Measurements from ENCODE around the gene MYO5B.
A peak's percentile ranks its signal among the peaks of the same experiment; 100 is the strongest.
"Not testable (repeated sequence)": the region's sequence is repeated elsewhere in the genome, so short reads cannot be mapped to it uniquely, and the experiment has no call there.

The MYO5B gene

DNA sequence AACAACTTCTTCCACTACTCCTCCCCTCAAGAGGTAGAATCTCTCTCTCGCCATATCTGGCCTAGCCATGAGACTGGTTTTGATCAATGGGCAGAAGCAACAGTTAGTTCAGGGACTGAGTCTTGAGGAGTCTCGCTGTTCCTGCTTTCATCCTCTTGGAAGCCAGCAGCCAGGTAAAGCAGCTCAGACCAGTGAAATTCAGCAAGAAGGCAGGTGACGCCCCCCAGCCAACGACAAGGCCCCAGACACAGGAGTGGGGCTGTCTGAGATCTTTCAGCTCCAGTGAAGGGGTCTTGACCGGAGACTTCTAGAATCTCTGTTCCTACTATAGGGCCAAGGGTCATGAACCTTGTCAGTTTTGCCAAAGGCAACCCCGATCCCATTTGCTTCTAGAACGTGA, 341.9 kb downstream of the MYO5B start:
- no peak for DNase-seq (ENCODE audit: low spot score)

DNA sequence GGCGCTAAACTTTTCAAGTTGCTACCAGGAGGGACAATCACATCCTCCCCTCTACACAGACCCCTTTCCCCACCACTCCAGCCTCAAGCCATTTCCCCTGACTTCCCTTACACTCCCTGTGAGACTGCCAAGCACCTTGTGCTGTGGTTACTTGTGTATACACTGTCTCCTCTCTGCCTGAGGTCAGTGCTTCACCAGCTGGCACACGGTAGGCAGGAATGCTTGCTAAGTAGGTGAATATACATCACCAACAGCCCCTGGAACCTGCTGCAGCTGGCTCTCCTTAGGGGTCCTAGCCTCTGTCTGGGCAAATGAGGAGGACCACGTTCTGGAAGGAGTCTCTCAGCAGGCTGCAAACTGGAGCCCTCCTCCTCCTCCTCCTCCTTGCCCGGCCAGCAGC, 343.3 kb downstream of the MYO5B start:
- DNase-seq (ENCODE audit: low spot score), result no peak

DNA sequence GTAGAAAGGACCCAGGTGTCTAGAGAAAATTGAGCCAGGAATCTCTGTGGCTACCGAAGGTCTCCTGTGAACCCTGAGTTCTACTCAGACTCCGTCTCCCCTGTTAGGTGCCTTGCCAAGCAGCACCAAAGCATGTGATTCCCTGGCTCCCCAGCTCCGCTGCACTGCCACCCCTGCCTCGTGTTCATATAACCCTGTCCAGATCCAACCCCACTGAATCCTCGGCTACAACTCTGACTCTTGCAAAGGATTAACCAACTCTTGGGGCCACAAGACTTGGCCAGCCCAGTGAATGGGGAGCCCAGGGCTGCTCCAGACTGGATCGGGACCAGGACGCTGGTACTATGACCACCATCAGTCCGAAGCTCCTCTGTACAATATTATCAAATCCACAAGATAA, 344.3 kb downstream of the MYO5B start:
- DNase-seq (ENCODE audit: low spot score), result no peak

DNA sequence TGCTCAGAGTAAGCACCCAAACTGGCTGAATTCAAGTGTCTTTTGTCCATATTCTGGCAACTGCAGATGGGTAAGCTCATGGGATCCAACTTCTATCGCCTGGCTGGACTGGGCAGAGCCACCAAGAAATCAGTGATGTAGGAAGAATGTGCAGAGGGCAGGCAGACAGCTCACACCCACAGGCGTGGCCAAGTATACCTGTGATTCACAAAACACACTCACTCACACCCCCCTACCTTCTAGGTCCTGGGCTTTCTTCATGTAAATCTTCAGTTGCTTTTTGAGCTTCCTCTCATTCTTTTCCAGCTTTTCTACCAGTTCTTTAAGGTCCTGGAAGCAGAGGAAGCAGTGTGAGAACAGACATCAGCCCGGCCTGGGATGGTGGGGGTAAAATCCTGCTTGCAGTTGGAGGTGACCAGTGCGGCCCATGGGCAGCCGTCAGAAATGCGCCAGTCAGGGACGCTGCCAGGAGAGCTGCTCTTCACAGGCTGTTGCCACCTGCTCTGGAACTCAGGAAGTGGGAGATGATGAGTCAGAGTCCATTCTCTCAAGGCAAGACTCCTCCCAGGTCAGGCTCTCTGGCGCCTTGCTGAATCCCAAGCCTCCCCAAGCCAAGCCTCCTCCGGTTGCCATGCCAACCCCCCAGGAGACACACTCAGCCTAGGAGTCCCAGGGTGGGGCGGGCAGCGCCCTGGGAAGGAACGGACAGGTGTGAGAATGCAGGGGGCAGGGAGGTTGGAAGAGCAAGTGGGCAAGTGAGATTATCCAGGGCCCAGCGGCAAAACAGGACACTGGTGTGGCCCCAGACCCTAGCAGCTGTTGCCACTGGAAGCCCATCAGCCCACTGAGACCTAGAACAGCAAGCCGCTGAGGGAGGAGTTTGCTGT, 345.4 kb downstream of the MYO5B start:
- DNase-seq (ENCODE audit: low spot score), result no peak

DNA sequence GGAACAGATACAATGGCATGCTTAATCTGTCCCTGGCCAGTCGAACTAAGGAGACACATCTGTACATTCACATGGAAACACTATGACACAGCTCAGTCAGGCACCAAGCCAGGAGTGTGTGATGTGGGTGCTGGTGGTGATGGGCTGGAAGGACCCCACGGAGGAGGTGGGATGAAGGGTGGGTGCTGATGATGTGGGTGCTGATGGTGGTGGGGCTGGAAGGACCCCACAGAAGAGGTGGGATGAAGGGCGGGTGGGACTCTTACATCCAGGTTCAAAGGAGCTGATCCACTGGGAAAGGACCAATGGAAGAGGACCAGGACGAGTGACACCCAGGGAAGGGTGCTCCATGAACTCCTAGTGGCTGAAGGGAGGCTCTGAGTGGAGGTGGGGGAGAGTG, 346.8 kb downstream of the MYO5B start:
- DNase-seq (ENCODE audit: low spot score), result no peak

DNA sequence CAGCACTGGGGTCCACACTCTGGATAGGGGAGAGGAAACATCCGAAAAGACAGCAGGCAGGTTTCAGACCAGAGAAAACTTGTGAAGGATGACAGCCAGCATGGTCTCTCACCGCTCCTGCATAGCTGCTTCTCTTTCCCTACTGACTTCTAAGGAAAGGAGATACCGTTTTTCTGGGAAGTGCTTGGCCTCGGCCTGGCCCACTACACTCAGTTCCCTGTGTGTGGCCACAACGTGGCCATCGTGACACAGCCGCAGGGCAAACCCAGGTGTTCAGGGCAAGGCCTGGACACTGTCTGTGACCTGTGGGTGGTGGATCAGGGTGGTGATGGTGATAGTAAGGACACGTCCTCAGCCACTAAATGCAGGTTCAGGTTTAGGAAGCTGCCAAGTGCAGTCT, 347.4 kb downstream of the MYO5B start:
- DNase-seq (ENCODE audit: low spot score), result no peak

DNA sequence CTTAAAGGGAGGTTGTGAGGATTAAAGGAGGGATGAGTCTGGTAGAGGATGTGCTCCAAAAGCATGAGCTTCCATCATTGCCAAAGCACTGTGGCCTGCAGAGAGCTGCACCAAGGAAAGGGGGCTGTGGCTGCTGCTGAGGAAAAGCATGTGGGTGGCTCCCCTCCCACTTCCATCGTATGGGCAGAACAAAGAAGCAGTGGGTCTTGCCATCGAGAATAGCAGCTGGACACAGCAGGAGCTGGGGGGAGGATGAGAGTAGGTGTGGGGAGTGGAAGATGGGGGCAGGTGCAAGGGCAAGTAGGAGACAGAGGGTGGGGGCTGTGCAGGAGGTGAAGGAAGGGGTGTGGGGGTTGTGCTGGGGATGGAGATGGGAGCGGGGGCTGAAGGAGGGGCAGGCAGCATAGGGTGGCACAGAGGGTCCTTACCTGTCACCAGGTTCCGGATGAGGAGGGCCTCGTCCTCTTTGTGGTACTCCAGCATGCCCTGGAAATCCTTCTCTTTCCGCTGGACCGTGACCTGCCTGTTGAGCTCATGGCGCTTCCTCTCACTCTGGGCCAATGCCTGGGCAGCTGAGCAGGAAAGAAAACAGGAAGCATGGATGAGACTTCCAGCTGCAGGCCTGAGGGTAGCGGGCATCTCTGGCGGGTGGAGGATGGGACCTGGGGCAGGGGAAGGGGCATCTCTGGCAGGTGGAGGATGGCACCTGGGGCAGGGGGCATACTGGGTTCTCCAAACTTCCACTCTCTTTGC, 348.1 kb downstream of the MYO5B start:
- DNase-seq (ENCODE audit: low spot score), result no peak

DNA sequence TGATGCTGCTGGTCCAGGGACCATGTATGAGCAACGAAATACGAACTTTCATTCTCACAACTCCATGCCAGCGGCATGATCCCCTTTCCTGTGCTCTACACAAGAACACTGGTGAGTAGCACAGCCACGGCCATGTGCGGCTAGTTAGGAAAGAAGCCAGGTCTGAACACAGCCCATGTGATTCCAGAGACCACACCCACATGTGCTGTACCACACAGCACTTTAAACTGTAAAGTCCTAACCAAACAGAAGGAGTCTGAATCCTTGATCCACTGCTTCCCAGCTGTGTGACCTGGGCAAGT, 348.6 kb downstream of the MYO5B start:
- DNase-seq (ENCODE audit: low spot score), result no peak

DNA sequence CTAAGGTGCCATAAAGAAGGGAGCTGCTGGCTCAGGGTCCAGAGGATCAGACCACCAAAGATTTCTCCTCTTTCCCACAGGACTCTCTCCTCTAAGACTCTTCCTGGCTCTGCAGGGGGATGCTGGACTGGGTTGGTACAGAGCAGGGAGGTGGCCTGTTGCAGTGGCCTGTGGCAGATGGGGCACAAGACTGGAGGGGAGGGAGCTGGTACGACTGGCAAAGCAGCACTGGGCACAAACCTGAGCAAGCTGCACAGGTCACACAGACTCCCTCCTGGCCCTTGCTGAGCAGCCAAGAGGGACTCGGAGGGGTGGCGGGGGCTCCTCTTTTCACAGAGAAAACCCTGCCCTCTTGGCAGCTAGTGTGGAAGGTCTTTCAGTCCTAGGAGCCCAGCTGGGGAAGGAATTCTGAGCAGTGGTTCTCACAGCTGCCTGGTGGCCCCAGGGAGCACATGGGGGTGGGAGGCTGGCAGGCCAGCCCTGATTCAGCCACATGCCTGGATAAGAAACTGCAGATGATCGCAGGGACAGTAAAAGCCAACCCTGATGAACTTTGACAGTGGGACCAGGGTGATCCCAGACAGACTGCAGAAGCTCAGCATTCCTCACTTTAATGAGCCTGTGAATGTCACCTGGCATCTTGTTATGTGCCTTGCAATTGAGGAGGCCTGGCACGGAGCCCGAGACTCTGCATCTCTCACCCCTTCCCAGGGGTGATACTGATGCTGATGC, 349.2 kb downstream of the MYO5B start:
- peak; percentile 7 for DNase-seq (ENCODE audit: low spot score)

DNA sequence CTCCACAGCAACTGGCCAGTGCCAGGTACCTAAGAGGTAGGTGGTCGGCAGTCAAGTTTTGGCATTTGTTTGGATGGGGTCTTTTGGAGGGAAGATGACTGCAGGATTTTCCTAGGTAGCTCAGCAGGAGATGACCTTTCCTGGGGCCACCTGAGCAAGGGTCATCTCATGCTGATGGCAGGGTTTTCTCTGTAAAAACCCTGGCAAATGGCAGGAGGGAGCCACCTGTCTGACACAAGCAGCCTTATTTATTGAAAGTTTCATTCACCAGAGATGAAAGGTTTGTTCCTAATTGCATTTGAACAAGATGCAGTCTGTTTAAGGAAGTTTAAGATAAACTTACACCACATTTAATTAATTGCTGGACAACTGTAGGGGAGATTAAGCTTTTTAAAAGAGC, 350.0 kb downstream of the MYO5B start:
- DNase-seq (ENCODE audit: low spot score), result no peak

DNA sequence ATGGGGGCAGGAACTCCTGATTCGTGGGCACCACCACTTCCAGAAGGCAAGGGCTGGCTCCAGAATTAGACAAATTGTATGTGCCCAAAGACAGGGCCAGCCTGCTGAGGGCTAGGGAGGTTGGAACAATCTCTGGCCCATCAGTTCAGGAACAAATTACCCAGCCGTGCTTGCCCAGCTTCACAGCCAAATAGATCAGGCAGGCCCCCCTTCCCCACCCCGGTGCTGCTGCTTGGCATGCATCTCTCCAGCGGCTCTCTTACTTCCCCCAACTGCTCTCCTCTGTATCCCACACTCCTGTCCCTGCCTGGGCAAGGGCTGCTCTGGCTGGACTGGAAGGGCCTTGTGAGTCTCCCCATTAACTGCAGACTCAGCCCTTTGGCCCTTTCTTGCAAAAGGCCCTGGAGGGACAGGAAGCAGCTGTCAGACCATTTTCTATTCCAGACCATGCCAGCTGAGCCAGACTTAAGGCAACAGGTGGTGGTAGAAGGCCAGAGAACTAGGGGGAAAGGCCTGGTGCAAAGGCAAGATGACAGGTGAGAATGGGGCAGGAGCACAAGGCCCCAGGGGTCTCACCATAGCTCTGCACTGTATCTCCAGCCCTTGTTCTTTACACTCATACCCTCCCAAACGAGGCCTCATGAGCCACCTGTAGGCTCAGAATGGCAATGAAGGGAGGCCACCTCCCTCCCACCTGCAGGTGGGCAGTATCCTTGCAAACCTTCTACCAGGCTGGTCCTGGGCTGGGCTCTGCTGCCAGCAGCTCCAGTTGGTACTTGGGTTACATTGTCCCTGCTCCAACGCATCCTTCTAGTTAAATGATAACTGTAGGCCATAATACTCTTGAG, 350.9 kb downstream of the MYO5B start:
- no peak for DNase-seq (ENCODE audit: low spot score)

DNA sequence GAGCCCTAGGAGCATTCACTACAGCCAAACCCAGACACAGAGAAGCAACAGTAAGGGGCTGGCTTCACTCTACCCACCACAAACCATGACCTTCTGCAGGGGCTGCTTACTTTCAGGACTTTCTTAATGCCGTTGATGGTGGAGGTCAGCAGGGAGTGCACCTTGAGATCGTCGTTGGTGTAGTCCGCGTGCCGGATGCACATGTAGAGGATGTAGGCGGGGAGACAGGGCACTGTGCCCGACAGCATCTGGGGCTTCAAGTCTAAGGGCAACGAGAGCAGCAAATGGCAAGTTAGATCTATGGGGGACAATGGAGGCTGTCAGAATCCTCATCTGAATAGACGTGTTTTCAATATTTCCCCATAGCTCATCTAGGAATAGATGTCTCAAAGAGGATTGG, 351.8 kb downstream of the MYO5B start:
- DNase-seq (ENCODE audit: low spot score), result no peak

DNA sequence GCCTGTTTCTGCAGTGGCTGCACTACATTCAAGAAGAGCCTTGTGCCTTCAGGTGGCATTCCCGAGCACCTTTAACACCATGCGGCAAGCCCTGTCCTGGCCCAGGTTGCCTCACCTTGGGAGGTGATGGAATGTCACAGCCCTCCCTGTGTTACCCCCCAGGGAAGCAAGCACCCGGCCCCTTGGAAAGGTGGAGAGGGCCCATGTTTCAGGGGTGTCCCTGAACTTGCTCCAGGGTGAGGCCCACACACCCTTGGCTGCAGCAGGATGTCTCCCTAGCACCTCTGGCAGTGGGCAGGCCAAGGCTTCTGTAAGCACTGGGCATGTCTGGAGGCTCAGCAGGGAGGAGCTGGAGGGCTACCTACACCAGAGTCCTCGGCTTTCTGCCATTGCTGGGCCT, 352.3 kb downstream of the MYO5B start:
- DNase-seq (ENCODE audit: low spot score), result no peak

DNA sequence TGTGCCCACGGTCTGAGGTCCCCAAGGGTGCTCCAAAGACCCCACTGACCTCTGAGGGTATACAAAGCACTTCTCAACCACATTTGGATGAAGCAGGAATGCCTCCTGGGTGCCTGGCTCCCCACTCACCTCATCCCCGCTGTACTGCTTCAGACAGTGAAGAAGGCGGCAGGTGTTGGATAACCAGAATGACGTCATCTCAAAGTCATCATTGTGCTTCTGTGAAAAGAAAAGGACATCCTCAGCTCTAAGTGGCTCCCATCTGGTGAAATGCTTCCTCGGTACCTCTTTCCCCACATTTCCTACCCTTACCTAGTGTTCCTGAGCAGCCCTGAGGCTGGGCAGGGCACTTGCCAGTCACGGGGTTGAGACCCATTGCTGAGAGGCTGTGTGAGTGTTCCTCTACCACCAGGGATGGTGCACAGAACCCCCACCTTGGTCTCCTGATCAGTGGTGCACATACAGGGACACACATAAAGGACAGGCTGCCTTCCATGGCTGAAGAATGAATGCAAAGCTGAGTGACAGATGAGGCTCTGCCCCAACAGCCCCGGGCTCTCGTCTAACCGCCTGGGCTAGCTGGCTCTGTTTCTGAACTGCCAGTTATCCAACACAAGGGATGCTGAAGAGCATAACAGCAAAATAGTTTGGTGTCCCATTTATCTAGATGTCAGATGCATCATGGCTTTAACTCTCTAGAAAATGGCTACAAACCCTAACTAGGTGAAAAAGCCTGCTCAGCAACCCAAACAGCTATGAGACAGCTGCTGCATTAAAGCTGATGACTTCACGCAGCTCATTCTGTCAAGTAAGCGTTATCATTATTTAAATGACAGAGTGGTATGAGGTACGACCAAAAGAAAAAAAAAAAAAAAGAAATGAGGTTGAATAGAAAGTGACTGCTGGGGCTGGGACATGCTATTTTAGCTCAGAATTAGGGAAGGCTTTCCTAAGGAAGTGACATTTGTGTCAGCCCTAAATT, 353.4 kb downstream of the MYO5B start:
- no peak for DNase-seq (ENCODE audit: low spot score)

DNA sequence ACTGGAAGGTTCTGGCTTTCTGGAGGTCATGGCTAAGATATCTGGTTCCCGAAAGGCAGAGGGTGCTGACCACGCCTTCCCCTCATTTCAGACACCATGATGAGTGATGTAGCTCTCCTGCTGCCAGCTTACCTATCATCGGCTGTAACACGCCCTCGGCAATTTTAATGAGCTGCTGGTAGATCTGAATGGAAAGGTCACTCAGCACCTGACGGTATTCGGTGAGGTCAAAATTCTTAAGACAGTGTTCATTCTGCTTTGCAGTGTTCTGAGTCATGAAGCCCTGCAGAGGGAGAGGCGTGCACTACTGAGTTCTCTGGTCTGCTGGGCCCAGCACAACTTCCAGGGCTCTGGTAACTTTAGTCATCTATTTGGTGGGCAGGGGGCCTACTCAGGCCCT, 355.9 kb downstream of the MYO5B start:
- no peak for DNase-seq (ENCODE audit: low spot score)

DNA sequence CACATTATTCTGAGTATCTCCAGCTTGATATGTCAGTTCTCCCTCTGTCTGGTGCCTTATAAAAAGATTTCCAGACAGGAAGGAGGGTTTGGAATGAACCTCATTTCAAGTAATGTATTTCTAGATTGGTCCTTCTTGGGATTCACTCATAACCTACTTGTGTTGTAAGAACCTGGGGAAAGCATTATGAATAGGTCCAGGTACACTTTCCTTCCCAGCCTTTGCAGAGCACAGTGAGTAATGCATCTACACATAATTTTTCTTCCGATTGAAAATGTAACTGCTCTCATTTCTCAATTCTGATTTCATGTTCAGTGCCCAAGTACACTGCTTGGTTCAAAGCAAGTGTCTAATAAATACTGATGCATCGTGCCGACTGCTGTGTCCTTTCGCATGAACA, 356.6 kb downstream of the MYO5B start:
- DNase-seq (ENCODE audit: low spot score), result no peak

DNA sequence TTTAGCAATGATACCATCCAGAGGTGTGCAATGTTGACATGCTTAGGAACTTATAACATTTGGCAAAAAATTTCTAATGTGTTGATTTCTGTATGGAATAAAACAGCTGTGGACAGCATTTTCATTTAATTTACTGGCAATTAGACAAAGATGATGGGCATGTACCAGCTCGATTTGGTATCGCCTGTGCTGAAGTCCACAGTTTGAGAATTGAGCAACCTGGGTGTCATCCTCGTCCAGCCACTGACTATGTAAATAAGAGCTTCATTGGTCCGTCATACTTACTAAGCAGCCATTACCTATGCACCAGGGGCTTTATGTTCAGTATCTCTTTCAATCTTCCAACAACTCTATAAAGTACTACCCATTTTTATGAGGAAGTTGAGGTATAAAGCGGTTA, 357.1 kb downstream of the MYO5B start:
- no peak for DNase-seq (ENCODE audit: low spot score)

DNA sequence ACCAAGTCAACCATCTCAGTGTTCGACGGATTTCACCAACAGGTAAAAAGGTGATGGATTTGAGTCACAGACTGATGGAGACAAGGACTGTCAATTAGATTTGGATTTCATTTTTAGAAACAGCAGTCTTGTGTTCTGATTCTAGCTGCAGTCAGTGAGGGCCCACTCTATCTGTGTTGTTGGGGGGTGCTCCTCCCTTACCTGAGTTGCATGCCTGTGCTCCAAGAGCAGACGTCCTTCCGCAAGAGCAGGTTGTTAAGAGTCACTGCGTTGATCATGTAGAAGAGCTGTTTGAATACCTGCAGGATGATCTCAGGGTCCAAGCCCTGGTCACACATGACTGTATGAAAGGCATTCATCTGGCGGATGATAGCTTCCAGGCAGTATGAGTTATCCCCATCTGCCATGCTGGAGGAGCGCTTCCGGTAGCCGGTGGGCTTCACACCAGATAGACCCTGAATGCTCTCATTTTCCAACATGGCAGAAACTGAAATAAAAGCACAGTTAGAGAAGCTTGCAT, 357.6 kb downstream of the MYO5B start:
- DNase-seq (ENCODE audit: low spot score), result not testable (repeated sequence)

DNA sequence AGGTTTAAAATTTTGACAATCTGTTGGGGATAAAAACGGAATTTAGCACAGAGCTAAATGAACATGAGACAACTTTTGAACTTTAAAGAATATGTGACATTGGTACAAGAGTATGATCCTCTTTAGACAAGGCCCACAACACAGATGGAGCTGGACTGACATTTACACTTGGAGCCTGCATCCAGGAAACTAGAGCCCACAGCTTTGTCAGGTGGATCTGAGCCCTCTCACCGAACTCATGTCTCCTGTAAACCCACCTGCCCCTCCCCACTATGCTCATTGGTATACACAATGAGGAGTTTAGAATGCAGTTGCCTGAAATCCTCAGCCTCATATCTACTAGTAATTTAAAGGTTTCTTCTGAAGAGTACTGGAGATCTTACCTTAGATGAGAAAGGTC, 359.5 kb downstream of the MYO5B start:
- no peak for DNase-seq (ENCODE audit: low spot score)

DNA sequence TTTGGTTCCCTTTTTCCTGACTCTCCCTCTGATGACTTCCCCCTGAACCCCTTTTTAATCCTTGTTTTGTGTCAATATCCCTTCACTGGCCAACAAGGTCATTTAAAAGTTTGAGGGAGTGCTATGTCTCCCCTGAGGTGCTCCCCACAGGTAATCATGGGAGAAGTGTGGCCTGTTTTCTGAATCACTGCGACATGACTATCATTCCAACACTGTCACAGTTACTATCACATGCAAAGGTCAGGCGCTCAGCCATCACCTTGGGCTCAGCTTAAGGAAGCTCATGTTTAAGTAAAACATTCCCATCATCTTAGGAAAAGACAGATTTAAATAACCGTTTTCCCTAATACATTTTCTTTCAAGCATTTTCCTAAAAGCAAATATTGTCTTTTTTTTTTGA, 360.7 kb downstream of the MYO5B start:
- DNase-seq (ENCODE audit: low spot score), result no peak

DNA sequence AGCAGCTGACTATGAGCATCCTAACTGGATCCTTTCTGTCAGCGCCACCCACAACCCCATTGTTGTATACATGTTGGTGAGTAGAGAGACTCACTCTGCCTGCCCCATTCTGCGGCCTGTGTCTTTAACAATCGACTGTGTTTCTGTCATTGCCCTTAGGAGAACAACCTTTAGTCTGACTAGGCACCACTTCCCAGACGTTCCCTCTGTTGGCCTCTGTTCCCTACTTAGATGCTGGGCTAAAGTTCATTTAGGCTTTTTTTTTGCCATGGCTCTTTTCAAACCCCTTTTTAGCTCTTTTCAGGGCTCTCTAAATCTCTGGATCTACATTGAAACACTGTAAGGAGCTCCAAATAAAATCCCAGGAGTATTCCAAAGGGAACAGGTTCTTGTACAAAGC, 361.1 kb downstream of the MYO5B start:
- no peak for DNase-seq (ENCODE audit: low spot score)

All from pons (tissue), 1 donor.